Measurements from ENCODE around the gene LYZL2. TPM values are rescaled to one million over a fixed set of nuclear protein-coding genes. Genes with fewer than 3 reads are reported as not detected.

The LYZL2 gene
- total RNA-seq, 2 donors from 2014 or later, result not detected

DNA sequence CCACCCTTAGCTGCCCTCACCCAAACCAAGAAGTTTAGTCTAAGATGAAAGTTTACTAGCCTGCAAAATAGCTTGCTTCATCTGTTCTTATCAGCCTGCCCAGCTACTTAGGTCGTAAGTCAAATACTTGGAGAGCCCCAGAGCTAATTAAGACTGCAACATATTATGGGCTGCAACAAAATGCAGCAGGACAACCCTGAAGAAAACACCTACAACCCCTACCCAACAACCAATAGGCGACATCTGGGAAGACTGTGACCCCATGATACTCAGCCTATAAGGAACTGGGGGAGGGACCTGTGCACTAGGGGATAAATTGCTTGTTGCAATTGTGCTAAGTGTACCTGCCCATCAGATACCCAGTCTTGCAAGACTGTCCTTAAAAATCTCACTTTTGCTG, 64.1 kb downstream of the LYZL2 start:
- DNase-seq (ENCODE audit: low spot score), result no peak
- intact Hi-C loops (cut with DNase I), result loop anchor here in 1 of 2 donors (5.0 kb wide), 1 partner anchor 1958 kb away; no protein-coding TSS in a partner anchor

DNA sequence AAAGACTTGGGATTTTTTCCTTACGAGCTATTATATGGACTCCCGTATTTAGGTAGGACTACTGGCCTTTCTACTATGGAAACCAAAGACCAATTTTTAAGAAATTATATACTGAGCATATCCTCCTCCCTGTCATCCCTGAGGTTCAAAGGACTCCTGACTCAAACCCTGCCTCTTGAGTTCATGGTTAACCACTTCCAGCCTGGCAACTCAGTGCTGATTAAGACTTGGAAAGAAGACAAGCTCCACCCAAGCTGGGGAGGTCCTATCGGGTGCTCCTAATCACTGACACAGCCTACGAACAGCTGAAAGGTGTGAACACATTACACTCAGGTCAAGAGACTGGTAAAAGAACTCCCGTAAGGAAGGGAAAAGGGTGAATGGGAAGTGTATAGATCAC, 66.8 kb downstream of the LYZL2 start:
- DNase-seq (ENCODE audit: low spot score), result no peak
- intact Hi-C loops (cut with DNase I), result no loop called here

Other genes with a start within 250 kb of the LYZL2 start
- 10 to 100 TPM; 58.3 to 62.3 TPM for gene MAP3K8, start 195.6 kb downstream of the LYZL2 start, total RNA-seq

All from posterior vena cava (tissue), 2 donors.